Activated T-cell treated with anti-CD3 and anti-CD28 coated beads for 24 hours (primary cell): ENCODE data around the gene CHN2.

Experiments used
- DNase-seq: peaks from one replicate; pipeline ENCODE4 v3.0.0-alpha.2; 2020; ENCODE audit warnings: low read depth

The CHN2 gene

GRCh38 chr7:29401769-29402168, 207.2 kb downstream of the CHN2 start:
- no peak for DNase-seq

- DNase-seq, result no peak
These were observed 211.3 kb downstream of the CHN2 start for GRCh38 chr7:29405891-29406290.

- no peak for DNase-seq
These were observed 211.8 kb downstream of the CHN2 start for GRCh38 chr7:29406366-29406765.

GRCh38 chr7:29408841-29409243, 214.3 kb downstream of the CHN2 start:
- DNase-seq, result peak; percentile 48

- DNase-seq, result no peak
These were observed 216.4 kb downstream of the CHN2 start for GRCh38 chr7:29410996-29411395.

- DNase-seq, result no peak
These were observed 218.3 kb downstream of the CHN2 start for GRCh38 chr7:29412912-29413311.

- DNase-seq, result no peak
These were observed 219.1 kb downstream of the CHN2 start for GRCh38 chr7:29413626-29414136.

GRCh38 chr7:29414216-29414615, 219.6 kb downstream of the CHN2 start:
- no peak for DNase-seq

GRCh38 chr7:29415215-29415614, 220.6 kb downstream of the CHN2 start:
- no peak for DNase-seq

- DNase-seq, result no peak
These were observed 221.8 kb downstream of the CHN2 start for GRCh38 chr7:29416276-29416937.

GRCh38 chr7:29416938-29417305, 222.3 kb downstream of the CHN2 start:
- DNase-seq, result no peak

- no peak for DNase-seq
These were observed 223.5 kb downstream of the CHN2 start for GRCh38 chr7:29418056-29418455.

- no peak for DNase-seq
These were observed 224.1 kb downstream of the CHN2 start for GRCh38 chr7:29418651-29419050.

- DNase-seq, result no peak
These were observed 225.4 kb downstream of the CHN2 start for GRCh38 chr7:29420011-29420410.

GRCh38 chr7:29421010-29421956, 226.7 kb downstream of the CHN2 start:
- no peak for DNase-seq

GRCh38 chr7:29422829-29423228, 228.3 kb downstream of the CHN2 start:
- DNase-seq, result no peak

- DNase-seq, result no peak
These were observed 229.9 kb downstream of the CHN2 start for GRCh38 chr7:29424295-29424983.

GRCh38 chr7:29424984-29425309, 230.4 kb downstream of the CHN2 start:
- DNase-seq, result no peak

GRCh38 chr7:29426587-29426986, 232.0 kb downstream of the CHN2 start:
- DNase-seq, result no peak

GRCh38 chr7:29429401-29429800, 234.8 kb downstream of the CHN2 start:
- DNase-seq, result no peak

GRCh38 chr7:29430279-29430949, 235.8 kb downstream of the CHN2 start:
- DNase-seq, result no peak

- DNase-seq, result no peak
These were observed 237.1 kb downstream of the CHN2 start for GRCh38 chr7:29431686-29432085.
